ENCODE measurements around the gene UMODL1. TPM values are rescaled to one million over a fixed set of nuclear protein-coding genes. Genes with fewer than 3 reads are reported as not detected.

UMODL1 gene
- total RNA-seq, 1 donor from 2014 or later, result 0.19 TPM

DNA sequence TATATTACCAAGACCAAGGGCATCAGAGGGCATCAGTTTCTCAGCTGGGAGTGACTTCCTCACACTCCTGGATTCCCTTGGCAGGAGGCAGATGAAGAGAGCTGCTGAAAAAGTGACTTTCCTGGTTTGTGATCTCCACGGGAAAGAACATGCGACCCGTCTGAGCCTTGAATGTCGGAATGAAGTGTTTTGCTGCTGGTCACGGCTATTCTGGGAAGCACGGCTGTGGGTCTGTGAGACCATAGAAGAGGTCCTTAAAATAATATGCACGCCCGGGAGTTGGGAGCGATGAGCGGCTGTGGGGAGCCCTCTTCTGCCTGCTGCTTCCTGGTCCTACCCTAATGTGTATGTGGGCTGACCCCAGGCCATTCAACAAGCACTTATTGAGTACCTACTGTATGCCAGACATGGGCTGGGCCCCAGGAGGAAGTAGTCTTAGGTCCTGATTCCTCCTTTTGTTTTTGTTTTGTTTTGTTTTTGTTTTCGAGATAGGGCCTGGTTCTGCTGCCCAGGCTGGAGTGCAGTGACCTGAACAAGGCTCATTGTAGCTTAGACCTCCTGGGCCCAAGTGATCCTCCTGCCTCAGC, 13.2 kb upstream of the UMODL1 start:
- DNase-seq (ENCODE audit: low spot score, unreplicated experiment), result no peak
- Mint-ChIP-seq H3K27me3 (no peaks in the 10 kb centered on the region), H3K4me3 (ENCODE audit: low read depth) (peak overlapping the region; percentile 68), H3K27ac (peak overlapping the region; percentile 95), H3K36me3 (ENCODE audit: insufficient read depth) (peaks cover 2% of the 10 kb centered on the region), H3K9me3 (ENCODE audit: low read depth) (peaks cover 6% of the 10 kb centered on the region), H3K4me1 (ENCODE audit: low read depth) (peaks cover 42% of the 10 kb centered on the region)
- no peak for TF ChIP-seq CTCF (IDR thresholded peaks at IDR 0.05; ENCODE audit: unreplicated experiment)

- Mint-ChIP-seq H3K9me3 (ENCODE audit: low read depth) (no peaks in the 10 kb centered on the region), H3K27me3 (no peaks in the 10 kb centered on the region), H3K4me1 (ENCODE audit: low read depth) (peaks cover 47% of the 10 kb centered on the region), H3K27ac (no peak overlapping the region), H3K4me3 (ENCODE audit: low read depth) (no peak overlapping the region), H3K36me3 (ENCODE audit: insufficient read depth) (peaks cover 2% of the 10 kb centered on the region)
- no peak for TF ChIP-seq CTCF (IDR thresholded peaks at IDR 0.05; ENCODE audit: unreplicated experiment)
- DNase-seq (ENCODE audit: low spot score, unreplicated experiment), result no peak
These were observed 12.4 kb upstream of the UMODL1 start for GRCh38 chr21:42058631-42059111.

DNA sequence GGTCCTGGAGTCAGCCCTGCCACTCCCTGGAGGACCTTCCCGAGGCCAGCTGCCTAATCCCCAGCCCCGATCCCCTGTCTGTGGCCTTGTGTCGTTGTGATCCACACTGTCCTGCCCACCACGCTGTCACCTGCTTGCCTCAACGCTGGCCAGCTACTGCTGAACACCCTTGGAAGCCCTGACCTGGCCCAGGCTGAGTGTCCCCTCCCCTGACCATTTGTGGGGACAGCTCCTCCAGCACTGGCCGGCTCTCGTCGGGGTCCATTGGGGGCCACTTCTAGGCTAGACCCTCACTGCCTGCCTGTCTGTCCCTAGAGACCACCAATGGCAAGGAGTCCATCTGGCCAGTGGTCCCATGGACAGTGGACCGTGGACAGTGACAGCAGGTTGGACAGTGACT, 12.0 kb upstream of the UMODL1 start:
- Mint-ChIP-seq H3K36me3 (ENCODE audit: insufficient read depth) (peaks cover 2% of the 10 kb centered on the region), H3K27me3 (no peaks in the 10 kb centered on the region), H3K27ac (no peak overlapping the region), H3K4me1 (ENCODE audit: low read depth) (peaks cover 50% of the 10 kb centered on the region), H3K9me3 (ENCODE audit: low read depth) (no peaks in the 10 kb centered on the region), H3K4me3 (ENCODE audit: low read depth) (no peak overlapping the region)
- DNase-seq (ENCODE audit: low spot score, unreplicated experiment), result no peak
- TF ChIP-seq CTCF (IDR thresholded peaks at IDR 0.05; ENCODE audit: unreplicated experiment), result no peak

- Mint-ChIP-seq H3K4me1 (ENCODE audit: low read depth) (peaks cover 55% of the 10 kb centered on the region), H3K4me3 (ENCODE audit: low read depth) (no peak overlapping the region), H3K36me3 (ENCODE audit: insufficient read depth) (peaks cover 2% of the 10 kb centered on the region), H3K27ac (peak overlapping the region; percentile 47), H3K9me3 (ENCODE audit: low read depth) (no peaks in the 10 kb centered on the region), H3K27me3 (no peaks in the 10 kb centered on the region)
- TF ChIP-seq CTCF (IDR thresholded peaks at IDR 0.05; ENCODE audit: unreplicated experiment), result no peak
- no peak for DNase-seq (ENCODE audit: low spot score, unreplicated experiment)
These were observed 11.4 kb upstream of the UMODL1 start for GRCh38 chr21:42059721-42060120.

GRCh38 chr21:42060166-42060565, 11.0 kb upstream of the UMODL1 start:
- H3K27me3 Mint-ChIP-seq, result no peaks in the 10 kb centered on the region
- H3K4me3 Mint-ChIP-seq (ENCODE audit: low read depth), result no peak overlapping the region
- H3K36me3 Mint-ChIP-seq (ENCODE audit: insufficient read depth), result peaks cover 2% of the 10 kb centered on the region
- no peak for DNase-seq (ENCODE audit: low spot score, unreplicated experiment)
- TF ChIP-seq CTCF (IDR thresholded peaks at IDR 0.05; ENCODE audit: unreplicated experiment), result no peak
- peaks cover 55% of the 10 kb centered on the region for H3K4me1 Mint-ChIP-seq (ENCODE audit: low read depth)
- no peaks in the 10 kb centered on the region for H3K9me3 Mint-ChIP-seq (ENCODE audit: low read depth)
- peak overlapping the region; percentile 47 for H3K27ac Mint-ChIP-seq
